ENCODE results near the gene MYOG.

The MYOG gene

DNA sequence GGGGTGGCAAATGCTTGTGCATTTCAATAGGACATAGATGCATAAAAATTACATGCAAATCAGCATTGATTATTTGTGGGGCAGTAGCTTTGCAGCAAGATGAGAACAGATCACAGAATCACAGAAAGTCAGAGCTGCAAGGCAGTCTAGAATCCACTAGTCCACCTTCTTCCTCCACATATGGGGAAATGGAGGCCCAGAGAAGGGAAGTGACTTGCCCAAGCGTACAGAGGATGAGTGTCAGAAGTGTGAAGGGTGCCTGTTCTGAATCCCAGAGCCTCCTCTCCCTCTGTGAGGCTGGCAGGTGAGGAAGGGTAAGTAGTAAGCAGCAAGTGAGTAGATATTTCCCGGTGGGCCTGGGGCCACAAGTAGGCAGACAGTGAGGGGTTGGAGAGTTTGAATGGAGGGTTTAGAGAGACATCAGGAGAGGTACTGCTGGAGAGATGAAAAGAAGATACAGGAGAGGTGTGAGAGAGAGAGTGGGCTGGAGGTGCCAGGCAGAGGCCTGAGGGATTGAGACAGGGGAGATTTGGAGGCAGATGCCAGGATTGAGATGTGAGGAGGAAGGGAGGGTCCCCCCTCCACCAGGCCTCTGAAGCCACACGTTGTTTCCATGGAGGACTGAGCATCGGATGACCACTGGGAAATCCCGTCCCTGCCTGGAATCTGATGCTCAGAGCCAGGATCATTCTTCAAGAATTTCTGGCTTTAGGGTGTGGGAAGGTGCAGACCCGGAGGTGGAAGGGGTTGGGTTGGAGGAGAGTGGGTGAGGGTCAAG is 4.8 kb upstream of the MYOG start:
- no peak for TF ChIP-seq GATA1 (IDR thresholded peaks at IDR 0.05; ENCODE audit: low read depth, low read length)
- no peak for TF ChIP-seq POLR2A (IDR thresholded peaks at IDR 0.05; ENCODE audit: low read length)
- DNase-seq, result no peak

DNA sequence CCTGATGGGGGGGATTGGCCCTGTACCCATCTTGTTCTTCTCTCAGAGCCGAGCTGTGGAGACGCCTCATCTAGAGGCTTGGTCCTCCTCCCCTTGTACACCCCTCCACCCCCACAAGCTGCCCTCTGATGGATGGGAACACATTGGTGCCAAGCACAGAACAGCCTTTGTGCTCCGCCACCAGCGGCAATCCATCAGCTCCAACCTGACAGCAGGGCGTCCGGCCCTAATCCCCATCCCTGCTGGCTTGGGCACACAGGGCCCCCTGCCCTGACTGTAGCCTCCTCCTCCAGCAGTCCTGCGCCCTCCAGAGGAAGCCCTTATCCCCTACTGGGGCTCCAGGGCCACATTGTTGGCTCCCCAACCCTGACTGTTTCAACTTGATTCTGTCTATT is 3.8 kb upstream of the MYOG start:
- no peak for TF ChIP-seq POLR2A (IDR thresholded peaks at IDR 0.05; ENCODE audit: low read length)
- TF ChIP-seq GATA1 (IDR thresholded peaks at IDR 0.05; ENCODE audit: low read depth, low read length), result no peak
- no peak for DNase-seq

- no peak for DNase-seq
- TF ChIP-seq GATA1 (IDR thresholded peaks at IDR 0.05; ENCODE audit: low read depth, low read length), result no peak
- no peak for TF ChIP-seq POLR2A (IDR thresholded peaks at IDR 0.05; ENCODE audit: low read length)
These were observed 3.3 kb upstream of the MYOG start for GRCh38 chr1:203089001-203089650.

- TF ChIP-seq GATA1 (IDR thresholded peaks at IDR 0.05; ENCODE audit: low read depth, low read length) (no peak), POLR2A (IDR thresholded peaks at IDR 0.05; ENCODE audit: low read length) (no peak)
- no peak for DNase-seq
These were observed 2.6 kb upstream of the MYOG start for GRCh38 chr1:203088441-203088840.

GRCh38 chr1:203086992-203087763 is 1.4 kb upstream of the MYOG start:
- DNase-seq, result no peak
- TF ChIP-seq GATA1 (IDR thresholded peaks at IDR 0.05; ENCODE audit: low read depth, low read length) (no peak), POLR2A (IDR thresholded peaks at IDR 0.05; ENCODE audit: low read length) (no peak)

- peak; percentile 31 to 47 for DNase-seq
- no peak for TF ChIP-seq GATA1 (IDR thresholded peaks at IDR 0.05; ENCODE audit: low read depth, low read length)
- TF ChIP-seq POLR2A (IDR thresholded peaks at IDR 0.05; ENCODE audit: low read length), result no peak
These were observed 954 bp downstream of the MYOG start for GRCh38 chr1:203084588-203085527.

GRCh38 chr1:203083463-203083921 is 2.3 kb downstream of the MYOG start:
- no peak for DNase-seq
- TF ChIP-seq GATA1 (IDR thresholded peaks at IDR 0.05; ENCODE audit: low read depth, low read length) (no peak), POLR2A (IDR thresholded peaks at IDR 0.05; ENCODE audit: low read length) (no peak)

GRCh38 chr1:203082571-203083462 is 3.0 kb downstream of the MYOG start:
- no peak for DNase-seq
- TF ChIP-seq GATA1 (IDR thresholded peaks at IDR 0.05; ENCODE audit: low read depth, low read length) (no peak), POLR2A (IDR thresholded peaks at IDR 0.05; ENCODE audit: low read length) (no peak)

DNA sequence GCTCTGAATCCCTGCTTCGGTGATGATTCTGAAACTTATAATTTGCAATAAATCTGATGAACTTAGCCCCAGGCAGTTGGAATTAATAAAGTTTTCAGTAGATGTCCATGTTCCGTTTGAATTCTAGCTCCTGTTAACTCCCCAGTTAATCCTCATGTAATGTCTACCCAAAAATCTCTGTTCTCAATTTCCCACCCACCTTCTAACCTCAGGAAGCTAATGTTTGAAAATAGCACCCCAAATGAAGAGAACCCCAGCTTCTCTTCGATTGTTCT is 3.6 kb downstream of the MYOG start:
- TF ChIP-seq POLR2A (IDR thresholded peaks at IDR 0.05; ENCODE audit: low read length) (no peak), GATA1 (IDR thresholded peaks at IDR 0.05; ENCODE audit: low read depth, low read length) (no peak)
- no peak for DNase-seq

- TF ChIP-seq POLR2A (IDR thresholded peaks at IDR 0.05; ENCODE audit: low read length), result no peak
- no peak for TF ChIP-seq GATA1 (IDR thresholded peaks at IDR 0.05; ENCODE audit: low read depth, low read length)
These were observed 4.2 kb downstream of the MYOG start for GRCh38 chr1:203081465-203082230.

DNA sequence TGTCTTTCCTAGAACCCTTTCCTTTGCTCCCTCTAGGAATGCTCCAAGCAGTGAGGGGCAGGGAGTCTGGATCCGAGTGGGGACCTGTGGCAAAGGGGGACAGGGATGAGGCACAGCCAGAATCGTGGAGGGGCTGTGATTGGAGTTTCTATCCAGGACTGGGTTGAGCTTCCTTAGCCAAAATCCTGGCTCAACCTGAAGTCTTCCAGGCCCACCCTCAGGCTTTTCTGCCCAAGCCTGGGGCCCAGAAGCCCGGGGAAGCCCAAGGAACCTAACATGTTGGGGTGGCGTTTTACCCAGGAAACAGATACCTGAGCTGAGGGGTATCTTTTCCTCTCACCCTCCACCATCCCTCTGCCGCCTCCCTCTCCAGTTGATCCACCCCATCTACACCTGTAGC is 5.4 kb downstream of the MYOG start:
- TF ChIP-seq POLR2A (IDR thresholded peaks at IDR 0.05; ENCODE audit: low read length), result no peak
- no peak for TF ChIP-seq GATA1 (IDR thresholded peaks at IDR 0.05; ENCODE audit: low read depth, low read length)

More at GRCh38 chr1:203081465-203082230, 4.2 kb downstream of the MYOG start:
- DNase-seq, result no peak

GRCh38 chr1:203078478-203078877 is 7.3 kb downstream of the MYOG start:
- TF ChIP-seq GATA1 (IDR thresholded peaks at IDR 0.05; ENCODE audit: low read depth, low read length), result no peak
- no peak for DNase-seq

More for the DNA sequence above, 5.4 kb downstream of the MYOG start:
- no peak for DNase-seq
